ENCODE results near the gene C11orf42.

DNA sequence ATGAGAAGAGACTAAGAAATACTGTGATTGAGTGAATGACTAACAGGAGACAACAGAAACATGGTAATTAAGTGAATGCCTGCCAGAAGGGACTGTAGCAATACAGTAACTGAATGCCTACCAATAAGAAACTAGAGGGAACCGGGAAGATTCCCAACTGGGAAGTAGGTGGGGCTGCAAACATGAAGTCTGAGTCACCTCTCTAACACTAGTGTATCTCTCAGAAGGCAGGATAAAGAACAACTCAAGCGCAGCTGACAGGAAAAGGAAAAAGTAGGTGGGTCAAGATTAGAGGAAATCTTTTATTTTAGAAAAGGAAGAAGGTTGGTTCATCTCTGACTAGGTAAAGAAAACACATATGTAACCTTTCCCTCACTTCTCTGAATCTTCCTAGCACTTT lies 14.0 kb downstream of the C11orf42 start:
- TF ChIP-seq POLR2A (IDR thresholded peaks at IDR 0.05), result no peak
- TF ChIP-seq, protein P1, sequence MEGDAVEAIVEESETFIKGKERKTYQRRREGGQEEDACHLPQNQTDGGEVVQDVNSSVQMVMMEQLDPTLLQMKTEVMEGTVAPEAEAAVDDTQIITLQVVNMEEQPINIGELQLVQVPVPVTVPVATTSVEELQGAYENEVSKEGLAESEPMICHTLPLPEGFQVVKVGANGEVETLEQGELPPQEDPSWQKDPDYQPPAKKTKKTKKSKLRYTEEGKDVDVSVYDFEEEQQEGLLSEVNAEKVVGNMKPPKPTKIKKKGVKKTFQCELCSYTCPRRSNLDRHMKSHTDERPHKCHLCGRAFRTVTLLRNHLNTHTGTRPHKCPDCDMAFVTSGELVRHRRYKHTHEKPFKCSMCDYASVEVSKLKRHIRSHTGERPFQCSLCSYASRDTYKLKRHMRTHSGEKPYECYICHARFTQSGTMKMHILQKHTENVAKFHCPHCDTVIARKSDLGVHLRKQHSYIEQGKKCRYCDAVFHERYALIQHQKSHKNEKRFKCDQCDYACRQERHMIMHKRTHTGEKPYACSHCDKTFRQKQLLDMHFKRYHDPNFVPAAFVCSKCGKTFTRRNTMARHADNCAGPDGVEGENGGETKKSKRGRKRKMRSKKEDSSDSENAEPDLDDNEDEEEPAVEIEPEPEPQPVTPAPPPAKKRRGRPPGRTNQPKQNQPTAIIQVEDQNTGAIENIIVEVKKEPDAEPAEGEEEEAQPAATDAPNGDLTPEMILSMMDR (IDR thresholded peaks at IDR 0.05), result no peak
